SK-N-SH treated with all-trans-retinoic acid at 6 μM for 48 hours (cell line): ENCODE data around the gene TENT5D.

ENCODE experiments used
- BACH2 ChIP-seq: fragments of 250-450 bp; sonication (Bioruptor Pico); IDR thresholded peaks from 2 replicates; pipeline ENCODE4 v1.9.0; 2021; ENCODE audit warnings: mild to moderate bottlenecking, borderline replicate concordance
- RARB ChIP-seq: fragments of 250-450 bp; sonication (Bioruptor Pico); IDR thresholded peaks from 2 replicates; pipeline ENCODE4 v1.8.0; 2021; ENCODE audit warnings: mild to moderate bottlenecking, moderate library complexity
- TOX ChIP-seq: fragments of 250-450 bp; sonication (Bioruptor Pico); IDR thresholded peaks from 2 replicates; pipeline ENCODE4 v1.8.0; 2021; ENCODE audit warnings: mild to moderate bottlenecking, moderate library complexity, borderline replicate concordance

GRCh38 chrX:80486299-80486698 is 66.1 kb downstream of the TENT5D start:
- TF ChIP-seq BACH2 (CRISPR knock-in tag) (no peak), TOX (CRISPR knock-in tag) (no peak), RARB (CRISPR knock-in tag) (no peak)
